HFFc6 (cell line): ENCODE data around the gene CIDEB. TPM values are rescaled to one million over a fixed set of nuclear protein-coding genes. Genes with fewer than 3 reads are reported as not detected.

ENCODE experiments used
- DNase-seq: peaks from one replicate; pipeline ENCODE4 v3.0.0-alpha.2; 2018
- H3K27ac Mint-ChIP-seq: 2 replicates; pipeline ENCODE4 v1.8.0; 2020; ENCODE audit warnings: mild to moderate bottlenecking, mixed read lengths
- H3K27me3 Mint-ChIP-seq: 2 replicates; pipeline ENCODE4 v1.8.0; 2021; ENCODE audit warnings: mild to moderate bottlenecking, moderate library complexity, mixed read lengths; ENCODE audit not compliant: insufficient read depth
- H3K36me3 Mint-ChIP-seq: 2 replicates; pipeline ENCODE4 v1.8.0; 2021; ENCODE audit warnings: low read depth, mixed read lengths
- H3K4me1 Mint-ChIP-seq: 2 replicates; pipeline ENCODE4 v1.8.0; 2020; ENCODE audit warnings: low read depth, mixed read lengths
- H3K4me3 Mint-ChIP-seq: 2 replicates; pipeline ENCODE4 v1.8.0; 2020; ENCODE audit warnings: mild to moderate bottlenecking, moderate library complexity, mixed read lengths
- H3K9me3 Mint-ChIP-seq: 2 replicates; pipeline ENCODE4 v1.8.0; 2020; ENCODE audit warnings: mild to moderate bottlenecking, mixed read lengths
- CTCF ChIP-seq: fragments of 200-600 bp; sonication (generic); IDR thresholded peaks from 2 replicates; pipeline ENCODE4 v1.5.0; 2021; ENCODE audit warnings: antibody characterized with exemption, mild to moderate bottlenecking
- total RNA-seq, 6 experiments: library from RNA; stranded (reverse); fragmentation: NEBNext Ultra II Directional; extraction: Animal tissue kit (Norgen Biotek cat#: 25700); gene quantifications; 2 replicates in 1 of 6; 3 replicates in 5 of 6; pipeline ENCODE4 v1.2.3, GENCODE V29; 2021

CIDEB gene
- total RNA-seq, 6 experiments from 2014 or later, result 0.17 to 0.40 (median 0.20) TPM; not detected in 1

GRCh38 chr14:24255438-24255837 is 52.3 kb downstream of the CIDEB start:
- H3K36me3 Mint-ChIP-seq, result no peaks in the 10 kb centered on the region
- H3K4me3 Mint-ChIP-seq, result no peak overlapping the region
- peaks cover 6% of the 10 kb centered on the region; the same call in 1 of the 2 replicates for H3K27me3 Mint-ChIP-seq
- DNase-seq, result no peak
- TF ChIP-seq CTCF, result no peak
- peaks cover 30% of the 10 kb centered on the region for H3K4me1 Mint-ChIP-seq
- no peak overlapping the region for H3K27ac Mint-ChIP-seq
- H3K9me3 Mint-ChIP-seq, result no peaks in the 10 kb centered on the region

Other genes starting within 250 kb of the CIDEB start
- not detected for gene CPNE6, start 236.4 kb downstream of the CIDEB start, total RNA-seq
- gene PCK2, start 213.7 kb downstream of the CIDEB start, total RNA-seq, result 10 to 100 TPM; 19.9 to 27.6 (median 24.0) TPM
- 10 to 100 TPM; 28.1 to 36.3 (median 32.1) TPM for gene DCAF11, start 193.2 kb downstream of the CIDEB start, total RNA-seq
- gene NRL, start 193.0 kb downstream of the CIDEB start, total RNA-seq, result under 1 TPM; 0.26 to 0.85 (median 0.49) TPM
- not detected for gene FITM1, start 177.3 kb downstream of the CIDEB start, total RNA-seq
- gene PSME1, start 171.8 kb downstream of the CIDEB start, total RNA-seq, result 100 to 1,000 TPM in 4 of 6 experiments, 10 to 100 TPM in 2; 88.4 to 120 (median 113) TPM
- 10 to 100 TPM; 13.2 to 17.0 (median 15.3) TPM for gene EMC9, start 166.4 kb downstream of the CIDEB start, total RNA-seq
- 100 to 1,000 TPM; 108 to 143 (median 136) TPM for gene PSME2, start 161.4 kb downstream of the CIDEB start, total RNA-seq
- gene RNF31, start 160.5 kb downstream of the CIDEB start, total RNA-seq, result 10 to 100 TPM; 38.5 to 53.6 (median 47.2) TPM
- gene IRF9, start 146.7 kb downstream of the CIDEB start, total RNA-seq, result 10 to 100 TPM; 23.6 to 38.8 (median 32.3) TPM
- 1 to 10 TPM; 2.9 to 3.9 (median 3.2) TPM for gene REC8, start 135.9 kb downstream of the CIDEB start, total RNA-seq
- gene IPO4, start 119.2 kb downstream of the CIDEB start, total RNA-seq, result 10 to 100 TPM; 70.4 to 85.2 (median 79.4) TPM
- gene TM9SF1, start 112.5 kb downstream of the CIDEB start, total RNA-seq, result 10 to 100 TPM; 68.1 to 80.4 (median 71.0) TPM
- under 1 TPM in 2 of 6 experiments, not detected in 4; 0.16 to 0.45 TPM for gene TSSK4, start 102.3 kb downstream of the CIDEB start, total RNA-seq
- 10 to 100 TPM; 32.4 to 41.1 (median 38.8) TPM for gene CHMP4A, start 94.5 kb downstream of the CIDEB start, total RNA-seq
- gene MDP1, start 91.9 kb downstream of the CIDEB start, total RNA-seq, result 10 to 100 TPM in 5 of 6 experiments, 1 to 10 TPM in 1; 9.8 to 14.4 (median 12.3) TPM
- gene NEDD8, start 75.6 kb downstream of the CIDEB start, total RNA-seq, result 100 to 1,000 TPM; 309 to 401 (median 372) TPM
- 10 to 100 TPM; 70.6 to 76.7 (median 73.6) TPM for gene GMPR2, start 75.0 kb downstream of the CIDEB start, total RNA-seq
- gene TINF2, start 65.4 kb downstream of the CIDEB start, total RNA-seq, result 10 to 100 TPM; 54.2 to 73.4 (median 67.5) TPM
- gene TGM1, start 44.8 kb downstream of the CIDEB start, total RNA-seq, result 1 to 10 TPM in 5 of 6 experiments, under 1 TPM in 1; 0.97 to 2.9 (median 1.3) TPM
- gene RABGGTA, start 36.4 kb downstream of the CIDEB start, total RNA-seq, result 10 to 100 TPM; 25.4 to 31.4 (median 27.3) TPM
- 10 to 100 TPM; 32.9 to 42.2 (median 39.1) TPM for gene DHRS1, start 8.2 kb downstream of the CIDEB start, total RNA-seq
- gene NOP9, start 8.1 kb downstream of the CIDEB start, total RNA-seq, result 10 to 100 TPM; 25.4 to 31.1 (median 28.1) TPM
- 1 to 10 TPM; 2.2 to 3.0 (median 2.3) TPM for gene LTB4R2, start 2.2 kb upstream of the CIDEB start, total RNA-seq
- gene LTB4R, start 3.5 kb upstream of the CIDEB start, total RNA-seq, result 1 to 10 TPM; 1.5 to 2.9 (median 1.9) TPM
- gene ADCY4, start 27.1 kb upstream of the CIDEB start, total RNA-seq, result under 1 TPM in 3 of 6 experiments, not detected in 3; 0.25 to 0.41 (median 0.34) TPM
- not detected for gene RIPK3, start 32.0 kb upstream of the CIDEB start, total RNA-seq
- 10 to 100 TPM; 73.4 to 81.9 (median 77.2) TPM for gene NFATC4, start 60.2 kb upstream of the CIDEB start, total RNA-seq
- 1 to 10 TPM; 3.9 to 6.3 (median 4.1) TPM for gene NYNRIN, start 91.0 kb upstream of the CIDEB start, total RNA-seq
- gene CBLN3, start 121.7 kb upstream of the CIDEB start, total RNA-seq, result 1 to 10 TPM; 3.3 to 5.0 (median 3.9) TPM
- gene KHNYN, start 122.0 kb upstream of the CIDEB start, total RNA-seq, result 10 to 100 TPM; 25.4 to 29.2 (median 28.0) TPM
- gene SDR39U1, start 134.8 kb upstream of the CIDEB start, total RNA-seq, result 10 to 100 TPM; 29.6 to 35.7 (median 31.6) TPM
- gene CMA1, start 200.3 kb upstream of the CIDEB start, total RNA-seq, result not detected